Stimulated activated CD4-positive, alpha-beta T cell treated with anti-CD3 and anti-CD28 coated beads, TNF-alpha, amount 100 ng/mL, for 4 hours (primary cell): Measurements from ENCODE around the gene CARD16.
"Not testable (repeated sequence)": the region's sequence is repeated elsewhere in the genome, so short reads cannot be mapped to it uniquely, and the experiment has no call there.

Source experiments
- DNase-seq, 3 experiments: peaks; one replicate each; pipeline ENCODE4 v3.0.0-alpha.2; 2020; ENCODE audit warnings: low read depth in 3 of 3

CARD16 gene

DNA sequence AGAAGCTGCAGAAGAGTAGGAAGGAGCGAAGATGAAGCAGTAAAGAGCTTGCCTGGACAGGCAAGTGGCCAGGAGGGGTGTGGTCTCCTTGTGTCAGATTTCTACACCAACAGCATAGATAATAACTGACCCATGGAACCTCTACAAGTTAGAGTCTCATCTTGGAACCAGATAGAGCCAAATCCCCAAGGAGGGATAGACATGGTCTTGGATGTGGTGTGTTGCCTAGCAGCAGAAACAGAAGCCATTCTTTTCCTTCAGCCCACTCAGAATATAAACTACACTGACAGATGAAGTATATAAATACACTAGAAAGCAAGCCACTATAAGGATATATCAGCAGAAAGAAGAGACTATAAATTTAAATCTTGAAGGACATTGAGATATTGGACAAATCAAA is 4.3 kb upstream of the CARD16 start:
- DNase-seq = no peak

DNA sequence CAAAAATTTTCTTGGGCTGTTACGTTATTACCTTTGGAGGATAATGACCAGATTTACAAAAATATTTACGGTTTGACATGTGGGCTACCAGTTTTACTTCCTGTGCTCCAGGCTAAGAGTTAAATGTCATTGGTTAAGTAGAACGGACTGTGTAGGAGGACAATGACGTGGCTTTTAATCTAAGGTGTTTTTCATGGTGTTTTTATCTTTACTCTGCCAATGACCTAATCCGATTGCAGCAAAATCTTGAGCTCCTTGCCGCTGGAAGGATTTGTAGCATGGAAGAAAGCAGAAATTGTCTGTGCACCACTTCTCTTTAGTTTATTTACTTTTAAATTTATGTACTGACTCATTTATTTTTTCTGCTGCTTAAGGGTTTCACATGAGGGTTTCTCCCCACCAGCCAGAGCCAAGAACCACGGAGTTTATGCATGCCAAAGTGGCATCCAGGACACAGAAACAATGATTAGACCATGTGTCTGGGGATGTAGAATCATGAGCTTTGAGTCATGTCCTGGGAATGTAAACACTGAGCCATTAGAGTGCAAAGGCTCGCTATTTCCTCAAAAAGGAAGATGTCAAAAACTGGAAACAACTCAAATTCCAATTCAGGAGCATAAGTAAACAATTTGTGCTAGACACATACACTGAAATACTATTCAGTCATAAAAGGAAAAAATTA is 1.9 kb upstream of the CARD16 start:
- DNase-seq = no peak

DNA sequence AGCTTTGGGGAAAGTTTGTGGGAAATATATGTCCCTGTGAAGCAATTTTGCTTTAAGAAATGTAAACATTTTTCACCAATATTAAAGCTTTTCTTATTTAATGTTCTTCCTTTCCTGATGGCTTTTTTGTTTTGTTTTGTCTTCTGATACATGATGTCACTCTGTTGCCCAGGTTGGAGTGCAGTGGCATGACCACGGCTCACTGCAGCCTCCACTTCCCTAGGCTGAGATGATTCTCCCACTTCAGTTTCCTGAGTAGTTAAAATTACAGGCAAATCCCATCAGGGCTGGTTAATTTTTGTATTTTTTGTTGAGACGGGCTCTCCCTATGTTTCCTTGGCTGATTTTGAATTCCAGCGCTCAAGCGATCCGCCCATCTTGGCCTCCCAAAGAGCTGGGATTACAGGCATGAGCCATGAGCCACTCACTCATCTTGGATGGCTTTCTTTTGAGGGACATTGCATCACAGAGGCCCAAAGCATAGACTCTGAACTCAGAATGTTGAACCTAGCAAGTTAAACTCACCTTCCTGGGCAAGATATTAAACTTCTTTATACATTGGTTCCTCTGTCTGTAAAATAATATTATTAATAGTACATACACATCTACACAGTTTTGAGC is 651 bp upstream of the CARD16 start:
- no peak for DNase-seq

DNA sequence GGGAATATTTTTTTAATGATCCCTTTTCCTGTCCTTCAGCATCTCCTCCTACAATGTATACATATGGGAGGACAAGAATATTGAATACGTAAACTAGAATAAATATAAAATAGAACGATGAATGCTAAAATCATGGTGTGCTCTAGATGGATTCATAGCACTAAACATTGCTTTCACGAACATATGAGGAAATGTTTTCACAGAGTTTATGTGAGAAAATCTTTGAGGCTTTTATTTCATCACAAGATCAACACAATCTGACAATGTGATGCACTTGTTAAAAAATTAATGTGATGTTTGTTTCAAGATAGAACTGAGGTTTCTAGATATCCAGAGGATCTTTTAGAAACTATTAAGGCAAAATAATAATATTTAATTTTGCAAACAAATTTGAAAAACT is 3.0 kb downstream of the CARD16 start:
- DNase-seq = no peak

DNA sequence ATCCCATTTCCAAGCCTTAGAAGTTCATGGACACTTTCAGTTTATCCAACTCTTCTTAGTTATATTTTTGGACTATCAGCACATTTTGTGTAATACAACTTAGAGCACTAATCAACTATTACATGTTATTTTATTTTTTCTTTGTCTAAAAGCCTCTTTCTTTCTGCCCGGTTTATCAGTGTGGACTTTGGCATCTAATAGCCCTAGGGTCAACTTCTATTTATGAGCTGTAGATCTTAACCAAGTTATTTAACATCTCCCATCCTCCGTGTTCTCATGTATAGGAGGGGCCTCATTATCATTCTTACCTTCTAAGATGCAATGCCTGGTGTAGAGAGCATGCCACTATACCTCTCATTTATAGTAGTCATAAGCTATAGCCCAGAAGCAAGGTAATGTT is 4.4 kb downstream of the CARD16 start:
- no peak for DNase-seq

DNA sequence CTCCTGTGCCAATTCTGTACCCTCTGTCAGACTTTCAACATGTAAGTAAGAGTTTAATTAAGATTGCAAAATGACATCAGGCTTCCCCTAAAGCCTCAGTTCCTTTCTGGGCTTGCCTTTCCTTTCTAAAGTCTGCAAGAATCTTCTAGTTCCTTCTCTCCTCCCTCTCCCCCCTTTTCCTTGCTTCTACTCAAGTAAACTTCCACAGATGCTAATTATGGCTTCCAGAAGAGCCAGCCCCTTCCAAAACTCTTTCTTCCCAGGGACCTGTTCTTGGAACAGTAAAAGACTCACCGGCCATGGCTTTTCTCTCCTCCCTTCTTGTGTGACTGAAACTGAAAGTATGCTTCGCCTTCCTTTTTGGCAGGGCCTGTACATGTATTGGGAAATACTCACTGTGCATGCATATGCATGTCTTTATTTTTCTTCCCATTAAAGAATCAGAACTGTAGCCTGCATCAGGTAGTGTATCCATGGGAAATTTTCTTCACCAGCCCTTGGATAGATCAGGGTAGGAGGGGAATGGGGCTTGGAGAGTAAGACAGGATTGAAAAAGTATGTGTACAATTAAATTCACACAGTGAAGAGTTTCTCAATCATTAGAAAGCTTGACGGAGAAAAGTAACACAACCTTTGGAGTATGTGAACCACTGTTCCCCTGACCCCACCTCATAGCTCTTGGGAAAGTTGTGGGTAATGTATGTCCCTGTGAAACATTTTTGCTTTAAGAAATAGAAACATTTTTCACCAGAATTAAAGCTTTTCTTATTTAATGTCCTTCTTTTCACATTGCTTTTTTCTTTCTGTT is 10.1 kb downstream of the CARD16 start, which contains the start of gene CASP1:
Gene CASP1, minus strand, starts transcription at position 332 of the 808 bp plus-strand sequence. Its CDS starts 31 bp downstream, at position 301.
- DNase-seq = peak in 1 of 3 experiments; percentile 4

DNA sequence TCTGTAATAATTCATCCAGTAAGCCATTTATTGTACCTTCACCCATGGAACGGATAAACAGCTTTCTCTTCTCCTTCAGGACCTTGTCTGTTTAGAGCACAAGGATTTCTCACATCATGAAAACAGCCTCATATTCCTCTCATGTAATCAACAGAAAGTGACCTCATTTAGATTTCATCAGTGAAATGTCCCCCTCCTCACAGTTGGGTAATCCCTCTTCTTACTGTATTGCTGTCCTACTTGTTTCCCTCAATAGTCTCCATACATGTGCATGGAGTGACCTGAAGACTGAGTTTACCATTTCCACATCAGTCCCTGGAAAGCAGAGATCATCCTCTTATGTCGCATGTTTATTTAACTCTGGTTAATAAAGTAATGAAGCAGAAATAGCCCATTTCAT is 10.7 kb downstream of the CARD16 start:
- DNase-seq = not testable (repeated sequence)

DNA sequence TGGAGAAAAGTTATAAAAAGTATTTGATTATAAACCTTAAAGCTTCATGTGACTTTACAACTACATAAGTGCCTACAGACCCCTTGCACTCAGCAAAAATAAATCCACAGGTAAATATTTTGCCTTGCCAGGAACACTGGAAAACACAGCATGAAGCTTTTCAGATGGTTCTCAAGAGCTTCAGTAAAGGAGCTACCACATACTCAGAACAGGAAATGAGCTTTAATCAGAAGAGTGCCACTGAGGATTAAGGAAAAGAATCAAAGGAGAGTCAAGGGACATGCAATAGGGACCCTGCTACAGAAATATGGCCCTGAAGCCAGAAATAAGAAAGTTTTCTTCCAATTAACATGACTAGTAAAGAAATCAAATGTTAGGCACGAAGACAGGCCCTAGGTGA is 11.4 kb downstream of the CARD16 start:
- DNase-seq = no peak

DNA sequence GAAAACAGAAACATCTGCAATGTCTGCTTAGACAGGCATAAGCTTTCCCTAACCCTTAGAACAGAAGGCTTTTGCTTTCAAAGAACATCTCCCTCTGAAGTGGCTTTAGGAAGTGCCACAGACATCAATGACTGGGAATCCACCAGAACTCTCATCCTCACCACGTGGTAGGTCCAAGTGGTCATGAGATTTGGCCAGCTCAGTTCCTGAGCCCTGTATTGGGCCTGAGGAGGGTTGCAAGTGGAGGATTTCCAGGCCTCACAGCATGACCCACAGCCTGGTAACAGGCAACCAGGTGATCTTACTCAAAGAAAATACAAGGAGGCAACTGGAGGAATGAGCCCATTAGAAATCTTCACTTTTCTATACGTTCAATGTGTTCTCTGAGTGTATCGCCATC is 11.8 kb downstream of the CARD16 start:
- no peak for DNase-seq

DNA sequence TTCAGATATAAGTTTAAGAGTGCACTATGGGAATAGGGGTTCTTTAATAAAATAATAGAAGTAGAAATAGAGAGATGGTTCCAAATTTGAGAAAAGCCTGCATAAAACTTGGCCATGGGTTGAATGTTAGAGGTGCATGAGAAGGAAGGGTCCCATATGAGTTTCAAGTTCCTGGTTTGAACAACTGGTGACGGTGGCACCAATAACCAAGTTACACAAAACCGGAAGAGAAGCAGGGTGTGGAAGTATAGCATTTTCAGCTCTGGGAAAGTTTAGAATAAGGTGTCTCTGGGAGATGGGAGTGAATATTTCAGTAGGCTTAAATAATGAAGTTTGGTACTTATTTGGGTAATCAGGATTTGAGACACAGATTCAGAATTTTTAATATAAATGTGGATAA is 12.6 kb downstream of the CARD16 start:
- no peak for DNase-seq

DNA sequence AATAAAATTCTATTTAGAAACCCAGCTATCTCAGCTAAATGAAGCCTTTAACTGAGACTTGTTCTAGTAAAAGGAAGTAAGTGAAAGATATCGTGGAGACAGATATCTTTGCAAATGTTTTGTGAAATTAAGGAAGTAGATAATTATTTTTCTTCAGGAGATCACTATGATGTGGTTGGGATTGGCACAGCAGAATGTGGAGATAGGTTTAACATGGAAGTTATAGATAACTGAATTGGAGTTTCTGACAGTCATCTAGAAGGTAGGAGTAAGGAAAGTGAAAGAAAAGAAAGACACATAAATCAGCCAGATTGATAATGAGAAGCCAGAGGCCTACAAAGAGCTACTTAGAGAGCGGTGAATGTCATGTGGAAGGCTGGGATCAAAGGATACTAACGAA is 17.5 kb downstream of the CARD16 start:
- DNase-seq = no peak

DNA sequence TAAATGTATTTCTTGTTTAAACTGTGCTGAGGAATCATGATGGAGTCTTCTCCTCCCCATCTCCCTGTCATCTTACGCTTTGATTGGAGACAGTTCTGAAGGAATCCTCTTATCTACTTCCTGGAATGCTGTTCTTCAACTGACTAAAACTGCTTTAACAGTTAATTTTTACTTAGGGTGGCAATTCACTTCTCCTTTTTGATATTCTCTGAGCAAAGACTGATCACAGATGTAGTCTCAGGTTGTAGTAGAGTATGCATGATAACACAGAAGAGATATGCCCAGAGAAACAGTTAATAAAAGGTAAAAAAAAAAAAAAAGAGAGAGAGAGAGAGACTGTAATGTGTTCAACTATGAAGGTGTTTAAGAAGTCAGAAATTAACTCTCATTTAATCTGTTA is 20.7 kb downstream of the CARD16 start:
- no peak for DNase-seq

DNA sequence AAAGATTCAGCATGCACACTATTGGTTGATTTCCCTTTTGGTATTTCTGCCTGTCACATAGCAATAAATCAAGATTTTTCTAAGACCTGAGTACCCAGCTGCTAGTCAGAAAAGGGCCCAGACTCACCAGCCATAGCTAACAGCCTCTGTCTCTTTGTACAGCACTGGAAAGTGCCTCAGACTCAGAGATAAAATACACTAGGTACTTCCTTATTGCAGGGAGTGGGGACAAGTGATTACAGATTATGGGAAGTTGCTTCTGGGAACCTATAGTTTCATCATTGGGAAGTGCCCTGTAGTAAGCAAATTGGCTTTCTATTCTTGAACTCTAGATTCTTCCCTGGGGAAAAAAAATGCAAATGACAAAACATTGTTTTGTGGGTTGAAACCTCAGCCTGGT is 22.1 kb downstream of the CARD16 start, which contains the start of gene CASP5:
Gene CASP5, minus strand, starts transcription at position 166 of the 400 bp plus-strand sequence. Its CDS starts 32 bp downstream, at position 134.
- no peak for DNase-seq

DNA sequence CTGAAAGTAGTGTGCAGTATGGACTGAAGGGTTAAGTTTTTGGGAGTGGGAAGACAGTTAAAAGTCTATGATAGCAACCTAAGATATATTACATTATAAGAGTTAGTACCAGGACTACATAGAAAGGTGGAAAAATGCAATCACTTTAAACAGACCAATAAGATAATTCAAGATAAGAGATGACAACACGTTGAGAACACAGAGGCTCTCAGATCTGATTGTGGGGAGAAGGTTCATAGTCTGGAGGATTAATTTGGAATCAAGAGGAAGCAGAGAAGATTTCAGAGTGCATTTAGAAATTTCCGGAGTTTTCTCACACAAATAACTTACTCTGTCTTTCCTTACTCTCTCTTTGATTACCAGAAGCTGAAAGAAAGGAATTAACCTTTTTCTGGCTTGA is 22.6 kb downstream of the CARD16 start:
- no peak for DNase-seq

DNA sequence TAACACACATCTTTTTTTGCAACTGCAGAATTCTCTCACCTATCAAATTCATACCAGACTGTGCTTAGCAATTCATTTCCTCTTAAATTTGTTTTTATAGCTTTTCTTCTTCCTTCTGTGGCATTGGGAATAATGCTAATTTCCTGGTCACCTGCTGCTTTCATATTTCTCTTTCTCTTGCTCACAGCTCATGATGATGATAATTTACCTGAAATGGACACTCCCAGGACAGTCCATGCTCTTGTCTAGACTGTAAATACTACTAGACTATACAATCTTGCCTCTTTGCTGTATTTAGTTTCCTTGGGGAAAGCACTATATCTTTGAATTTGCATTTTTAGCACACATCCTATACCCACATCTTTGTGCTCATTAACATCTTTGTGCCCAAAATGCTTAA is 37.7 kb downstream of the CARD16 start:
- DNase-seq = no peak

DNA sequence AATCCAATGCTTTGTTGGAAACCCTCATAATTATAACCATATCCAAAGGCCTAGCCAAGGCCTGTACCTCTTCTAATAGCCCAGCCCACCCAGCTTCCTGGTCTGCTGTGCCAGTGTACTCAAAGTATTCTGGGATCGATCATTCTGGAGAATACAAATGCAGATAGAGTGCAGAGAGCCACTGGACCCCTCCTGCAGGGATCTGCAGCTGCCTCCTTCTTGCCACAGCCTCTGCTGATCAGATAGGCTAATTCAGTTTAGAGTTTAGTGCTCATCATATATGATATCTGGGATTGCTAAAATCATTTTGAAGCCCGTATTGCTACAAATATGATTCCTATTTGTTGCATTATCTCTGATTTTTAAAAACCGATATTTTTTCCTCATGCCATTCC is 39.7 kb downstream of the CARD16 start:
- DNase-seq = no peak

DNA sequence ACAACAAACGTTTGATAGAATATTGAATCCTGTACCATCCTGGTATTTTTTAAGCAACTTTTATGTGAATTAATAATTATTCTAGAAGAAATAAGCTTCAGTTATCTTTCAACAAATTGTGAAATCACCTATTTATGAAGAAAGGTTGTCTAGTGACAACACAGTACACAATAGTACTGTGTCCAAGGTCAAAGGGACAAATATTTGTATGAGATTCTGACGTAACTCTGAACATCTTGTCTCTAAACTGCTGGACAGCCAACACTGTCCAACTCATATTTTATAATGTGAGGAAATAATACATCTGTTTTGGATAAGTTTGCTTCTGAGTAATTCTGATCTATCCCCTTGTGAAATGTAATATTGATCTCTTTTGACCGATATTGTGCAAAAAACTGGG is 41.1 kb downstream of the CARD16 start:
- no peak for DNase-seq

DNA sequence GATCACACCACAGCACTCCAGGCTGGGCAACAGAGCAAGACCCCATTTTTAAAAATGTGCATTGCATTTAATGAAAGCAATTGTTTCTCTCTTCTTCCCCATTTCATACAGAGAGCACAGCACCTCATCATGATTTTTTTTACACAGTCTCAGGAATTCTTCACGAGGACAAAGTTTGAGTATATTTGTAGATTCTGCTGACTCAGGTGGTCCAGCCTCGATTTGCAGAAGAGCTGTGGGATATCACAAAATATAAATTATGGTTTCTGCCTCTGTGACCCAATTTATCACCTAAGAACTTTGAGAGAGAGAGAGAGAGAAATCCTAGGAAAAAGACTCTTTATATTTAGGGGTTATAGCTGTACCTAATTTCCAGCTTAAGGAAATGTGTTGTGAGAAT is 42.0 kb downstream of the CARD16 start:
- no peak for DNase-seq

DNA sequence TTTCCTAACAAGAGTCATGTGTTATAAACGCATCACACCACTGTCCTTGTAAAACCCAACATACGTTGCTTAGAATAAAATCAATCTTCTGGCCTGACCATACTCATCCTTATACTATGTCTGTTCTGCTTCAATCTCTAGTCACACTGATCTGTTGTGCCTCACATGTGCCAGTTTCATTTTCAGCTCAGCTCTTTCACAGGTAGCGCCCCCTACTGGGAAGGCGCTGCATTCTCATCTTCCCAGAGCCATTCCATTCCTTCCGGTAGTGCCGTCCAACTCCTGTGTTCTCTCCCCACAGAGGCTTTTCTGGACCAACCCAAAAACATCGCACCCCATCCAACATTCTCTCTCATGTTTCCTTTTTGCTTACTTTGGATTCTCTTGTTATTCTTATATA is 44.3 kb downstream of the CARD16 start:
- DNase-seq = peak; percentile 13 to 17 (median 15)

DNA sequence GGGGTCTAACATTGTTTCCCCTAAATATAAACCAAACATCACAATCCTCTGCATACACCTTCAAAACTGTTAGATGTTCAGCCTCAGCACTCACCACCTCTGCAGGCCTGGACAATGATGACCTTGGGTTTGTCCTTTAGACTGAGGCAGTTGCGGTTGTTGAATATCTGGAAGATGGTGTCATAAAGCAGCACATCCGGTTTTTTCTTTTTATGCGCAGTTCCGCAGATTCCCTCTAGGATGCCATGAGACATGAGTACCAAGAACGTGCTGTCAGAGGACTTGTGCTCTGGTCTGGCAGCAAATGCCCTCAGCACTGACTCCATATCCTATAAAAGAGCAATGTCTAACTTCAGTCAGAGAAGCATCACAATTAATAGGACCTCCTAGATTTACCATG is 45.0 kb downstream of the CARD16 start:
- DNase-seq = no peak

DNA sequence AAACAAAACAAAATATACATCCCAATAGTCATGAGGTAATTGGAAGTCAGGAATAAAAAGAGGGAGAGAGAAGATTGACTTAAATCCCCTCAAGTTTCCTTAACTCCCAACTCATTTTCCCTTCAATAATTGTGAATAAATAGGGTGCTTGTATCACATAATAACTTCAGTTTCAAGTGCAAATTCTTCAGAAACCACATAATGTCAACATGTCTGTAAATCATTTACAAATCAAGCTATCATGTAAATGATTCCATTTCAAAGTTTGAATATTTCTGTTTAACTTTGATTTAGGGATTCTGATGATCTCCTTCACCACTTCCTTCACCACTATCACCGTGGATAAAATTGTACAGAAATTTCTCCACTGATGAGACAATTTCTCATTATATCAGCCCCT is 45.4 kb downstream of the CARD16 start:
- DNase-seq = no peak

DNA sequence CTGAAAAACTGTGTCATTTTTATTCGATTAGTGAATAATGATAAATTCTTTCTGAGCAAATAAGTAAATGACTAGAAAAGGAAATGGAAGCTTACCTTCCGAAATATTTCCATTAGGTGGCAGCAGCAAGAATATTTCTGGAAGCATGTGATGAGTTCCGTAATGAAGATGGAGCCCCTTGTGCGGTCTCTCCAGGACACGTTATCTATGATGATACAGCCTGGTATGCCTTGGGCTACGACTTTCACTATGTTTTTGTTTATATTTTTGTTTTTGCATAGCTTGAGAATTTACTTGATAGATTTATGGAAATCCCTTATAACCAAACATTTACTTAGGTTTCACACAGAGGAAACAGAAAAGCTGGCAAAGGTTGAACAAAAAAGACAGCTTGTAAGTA is 47.8 kb downstream of the CARD16 start:
- no peak for DNase-seq

DNA sequence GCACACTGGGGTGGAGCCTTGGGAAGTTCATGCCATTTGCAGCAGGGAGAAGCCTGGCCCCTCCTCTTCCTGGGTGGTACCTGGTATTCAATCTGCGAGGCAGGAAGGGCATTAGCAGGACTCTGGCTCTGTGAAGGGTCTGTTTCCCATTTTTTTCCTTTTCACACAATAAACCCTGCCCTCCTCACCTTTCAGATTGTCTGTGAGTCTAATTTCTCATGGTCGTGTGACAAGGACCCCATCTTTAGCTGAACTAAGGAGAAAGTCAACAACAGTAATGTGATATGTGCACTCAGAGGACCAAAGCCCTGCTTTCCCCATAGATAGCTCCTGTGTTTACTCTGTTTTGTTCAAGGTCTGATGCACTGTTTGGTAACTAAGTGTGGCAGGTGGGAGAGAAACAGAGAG is 50.1 kb downstream of the CARD16 start:
- DNase-seq = no peak
